ENCODE data around the gene SFMBT1. TPM values are rescaled to one million over a fixed set of nuclear protein-coding genes. Genes with fewer than 3 reads are reported as not detected.

Gene SFMBT1
- total RNA-seq, 1 donor from 2014 or later: 5.5 TPM

DNA sequence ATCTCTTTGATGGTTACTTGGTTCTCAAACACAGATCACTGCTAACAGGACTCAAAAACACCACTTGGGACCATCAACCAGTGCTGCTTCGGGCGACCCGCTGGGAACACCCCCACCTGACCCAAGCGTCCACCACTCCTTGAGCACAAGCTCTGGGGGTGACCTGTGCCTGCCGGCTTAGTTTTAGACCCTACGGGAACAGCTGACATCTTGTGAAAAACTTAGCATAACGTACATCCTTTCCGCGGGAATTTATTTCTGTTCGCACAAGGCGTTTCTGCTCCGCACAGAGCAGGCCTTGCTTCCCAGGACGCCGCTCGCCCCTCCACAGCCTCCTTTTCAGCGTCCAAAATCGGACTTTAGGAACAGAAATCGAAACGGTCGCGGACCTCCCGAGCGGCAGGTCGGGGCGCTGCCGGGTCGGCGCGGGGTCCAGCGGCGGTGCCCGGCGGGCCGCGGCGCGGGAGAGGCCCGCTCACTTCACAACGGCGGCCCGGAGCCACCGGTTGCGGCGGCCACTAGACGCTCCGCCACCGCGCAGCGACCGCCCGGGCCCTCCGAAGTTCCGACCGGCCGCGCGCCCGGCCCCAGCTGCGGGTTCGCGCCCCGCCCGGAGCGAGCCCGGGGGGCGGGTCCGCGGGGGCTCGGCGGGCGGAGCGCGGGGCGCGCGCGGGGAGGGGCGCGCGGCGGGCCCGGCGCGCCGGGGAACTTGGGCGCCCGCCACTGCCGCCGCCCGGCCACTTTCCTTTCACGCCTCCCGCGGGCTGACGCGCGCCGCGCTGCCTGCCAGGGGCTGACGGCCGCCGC, 959 bp downstream of the SFMBT1 start:
- Histone ChIP-seq H2AFZ (ENCODE audit: low read depth, low read length) (peak overlapping the region; percentile 86), H3K9ac (ENCODE audit: low read length) (peak overlapping the region; percentile 71), H4K20me1 (ENCODE audit: insufficient read depth, low read length) (peaks cover 9% of the 10 kb centered on the region), H3K36me3 (ENCODE audit: insufficient read depth, low read length) (no peaks in the 10 kb centered on the region), H3K27me3 (ENCODE audit: insufficient read depth, low read length) (peaks cover 2% of the 10 kb centered on the region), H3K4me1 (ENCODE audit: insufficient read depth, low read length) (peaks cover 7% of the 10 kb centered on the region), H3K79me2 (ENCODE audit: insufficient read depth, low read length) (peaks cover 3% of the 10 kb centered on the region), H3K27ac (ENCODE audit: low read depth, low read length) (no peak overlapping the region), H3K4me3 (ENCODE audit: insufficient read depth, low read depth, low read length) (peak overlapping the region; percentile 68), H3K9me3 (ENCODE audit: insufficient read depth, low read depth, low read length) (no peaks in the 10 kb centered on the region), H3K4me2 (ENCODE audit: low read length) (peak overlapping the region; percentile 87)
- peaks cover 2% of the 10 kb centered on the region for H3K9me3 Mint-ChIP-seq (ENCODE audit: unreplicated experiment)
- peaks cover 8% of the 10 kb centered on the region for H3K4me1 Mint-ChIP-seq (ENCODE audit: low read depth, unreplicated experiment)
- TF ChIP-seq, protein P1, sequence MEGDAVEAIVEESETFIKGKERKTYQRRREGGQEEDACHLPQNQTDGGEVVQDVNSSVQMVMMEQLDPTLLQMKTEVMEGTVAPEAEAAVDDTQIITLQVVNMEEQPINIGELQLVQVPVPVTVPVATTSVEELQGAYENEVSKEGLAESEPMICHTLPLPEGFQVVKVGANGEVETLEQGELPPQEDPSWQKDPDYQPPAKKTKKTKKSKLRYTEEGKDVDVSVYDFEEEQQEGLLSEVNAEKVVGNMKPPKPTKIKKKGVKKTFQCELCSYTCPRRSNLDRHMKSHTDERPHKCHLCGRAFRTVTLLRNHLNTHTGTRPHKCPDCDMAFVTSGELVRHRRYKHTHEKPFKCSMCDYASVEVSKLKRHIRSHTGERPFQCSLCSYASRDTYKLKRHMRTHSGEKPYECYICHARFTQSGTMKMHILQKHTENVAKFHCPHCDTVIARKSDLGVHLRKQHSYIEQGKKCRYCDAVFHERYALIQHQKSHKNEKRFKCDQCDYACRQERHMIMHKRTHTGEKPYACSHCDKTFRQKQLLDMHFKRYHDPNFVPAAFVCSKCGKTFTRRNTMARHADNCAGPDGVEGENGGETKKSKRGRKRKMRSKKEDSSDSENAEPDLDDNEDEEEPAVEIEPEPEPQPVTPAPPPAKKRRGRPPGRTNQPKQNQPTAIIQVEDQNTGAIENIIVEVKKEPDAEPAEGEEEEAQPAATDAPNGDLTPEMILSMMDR (IDR thresholded peaks at IDR 0.05; ENCODE audit: insufficient read depth, low read depth, low read length): no peak
- no peak for TF ChIP-seq EZH2 (IDR thresholded peaks at IDR 0.05; ENCODE audit: insufficient read depth, low read length)
- H3K27me3 Mint-ChIP-seq (ENCODE audit: low read depth, unreplicated experiment): peaks cover 8% of the 10 kb centered on the region
- H3K4me3 Mint-ChIP-seq (ENCODE audit: unreplicated experiment): peak overlapping the region; percentile 93
- H3K27ac Mint-ChIP-seq (ENCODE audit: unreplicated experiment): peak overlapping the region; percentile 79
- no peaks in the 10 kb centered on the region for H3K36me3 Mint-ChIP-seq (ENCODE audit: low read depth, unreplicated experiment)
- peak; percentile 36 for DNase-seq (ENCODE audit: low read depth)
- FAIRE-seq: no peak

DNA sequence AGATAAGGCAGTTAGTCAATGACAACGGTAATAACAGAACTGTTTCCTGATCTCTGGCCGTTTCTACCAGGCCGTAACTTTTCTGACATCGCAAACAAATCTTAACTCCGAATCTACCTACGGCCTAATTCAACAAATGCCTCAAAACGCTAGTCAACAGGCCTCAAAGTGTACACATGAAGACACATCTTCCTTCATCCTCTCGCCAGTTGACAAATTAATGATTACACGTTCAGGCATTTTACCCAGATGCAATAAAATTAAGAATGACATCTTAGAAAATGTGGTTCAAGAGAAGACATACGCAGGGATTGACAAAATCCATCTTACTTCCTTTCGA, 1.5 kb downstream of the SFMBT1 start:
- H4K20me1 ChIP-seq (ENCODE audit: insufficient read depth, low read length): peaks cover 9% of the 10 kb centered on the region
- Mint-ChIP-seq H3K4me3 (ENCODE audit: unreplicated experiment) (peak overlapping the region; percentile 93), H3K36me3 (ENCODE audit: low read depth, unreplicated experiment) (no peaks in the 10 kb centered on the region), H3K4me1 (ENCODE audit: low read depth, unreplicated experiment) (peaks cover 8% of the 10 kb centered on the region), H3K27me3 (ENCODE audit: low read depth, unreplicated experiment) (peaks cover 6% of the 10 kb centered on the region), H3K27ac (ENCODE audit: unreplicated experiment) (peak overlapping the region; percentile 79), H3K9me3 (ENCODE audit: unreplicated experiment) (peaks cover 2% of the 10 kb centered on the region)
- no peak overlapping the region for H3K27ac ChIP-seq (ENCODE audit: low read depth, low read length)
- H3K4me2 ChIP-seq (ENCODE audit: low read length): peak overlapping the region; percentile 87
- peaks cover 7% of the 10 kb centered on the region for H3K4me1 ChIP-seq (ENCODE audit: insufficient read depth, low read length)
- no peaks in the 10 kb centered on the region for H3K9me3 ChIP-seq (ENCODE audit: insufficient read depth, low read depth, low read length)
- peak overlapping the region; percentile 86 for H2AFZ ChIP-seq (ENCODE audit: low read depth, low read length)
- peak overlapping the region; percentile 68 for H3K4me3 ChIP-seq (ENCODE audit: insufficient read depth, low read depth, low read length)
- H3K9ac ChIP-seq (ENCODE audit: low read length): peak overlapping the region; percentile 71
- H3K27me3 ChIP-seq (ENCODE audit: insufficient read depth, low read length): peaks cover 2% of the 10 kb centered on the region
- DNase-seq (ENCODE audit: low read depth) (no peak), FAIRE-seq (no peak)
- H3K36me3 ChIP-seq (ENCODE audit: insufficient read depth, low read length): no peaks in the 10 kb centered on the region
- no peak for TF ChIP-seq EZH2 (IDR thresholded peaks at IDR 0.05; ENCODE audit: insufficient read depth, low read length)
- TF ChIP-seq, protein P1 (IDR thresholded peaks at IDR 0.05; ENCODE audit: insufficient read depth, low read depth, low read length): no peak
- peaks cover 3% of the 10 kb centered on the region for H3K79me2 ChIP-seq (ENCODE audit: insufficient read depth, low read length)

DNA sequence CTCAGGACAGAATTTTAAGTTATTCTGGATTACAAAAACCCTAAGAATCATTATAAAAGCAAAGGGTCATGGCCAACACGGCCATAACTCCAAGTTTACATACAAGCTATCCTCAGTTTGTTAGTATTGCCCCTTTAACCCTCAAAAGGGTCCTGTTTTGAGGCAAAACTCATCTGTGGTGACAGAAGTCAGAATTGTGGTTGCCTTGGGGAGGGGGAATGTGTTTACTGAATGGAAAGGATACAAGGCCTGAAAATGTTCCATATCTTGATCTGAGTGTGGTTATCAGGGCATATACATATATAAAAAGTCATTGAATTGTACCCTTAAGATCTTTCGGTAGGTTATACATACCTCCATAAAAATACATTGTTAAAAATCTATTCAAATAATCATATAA, 2.1 kb downstream of the SFMBT1 start:
- H3K27ac Mint-ChIP-seq (ENCODE audit: unreplicated experiment): no peak overlapping the region
- peaks cover 9% of the 10 kb centered on the region for H4K20me1 ChIP-seq (ENCODE audit: insufficient read depth, low read length)
- no peaks in the 10 kb centered on the region for H3K36me3 Mint-ChIP-seq (ENCODE audit: low read depth, unreplicated experiment)
- H3K27me3 Mint-ChIP-seq (ENCODE audit: low read depth, unreplicated experiment): peaks cover 4% of the 10 kb centered on the region
- H3K4me3 Mint-ChIP-seq (ENCODE audit: unreplicated experiment): no peak overlapping the region
- no peak for FAIRE-seq
- H3K9me3 Mint-ChIP-seq (ENCODE audit: unreplicated experiment): peaks cover 2% of the 10 kb centered on the region
- H3K36me3 ChIP-seq (ENCODE audit: insufficient read depth, low read length): no peaks in the 10 kb centered on the region
- no peak overlapping the region for H3K9ac ChIP-seq (ENCODE audit: low read length)
- DNase-seq (ENCODE audit: low read depth): no peak
- H3K4me2 ChIP-seq (ENCODE audit: low read length): no peak overlapping the region
- peaks cover 3% of the 10 kb centered on the region for H3K79me2 ChIP-seq (ENCODE audit: insufficient read depth, low read length)
- no peak overlapping the region for H2AFZ ChIP-seq (ENCODE audit: low read depth, low read length)
- peaks cover 11% of the 10 kb centered on the region for H3K4me1 Mint-ChIP-seq (ENCODE audit: low read depth, unreplicated experiment)
- H3K9me3 ChIP-seq (ENCODE audit: insufficient read depth, low read depth, low read length): no peaks in the 10 kb centered on the region
- TF ChIP-seq, protein P1 (IDR thresholded peaks at IDR 0.05; ENCODE audit: insufficient read depth, low read depth, low read length): no peak
- no peak for TF ChIP-seq EZH2 (IDR thresholded peaks at IDR 0.05; ENCODE audit: insufficient read depth, low read length)
- H3K4me3 ChIP-seq (ENCODE audit: insufficient read depth, low read depth, low read length): no peak overlapping the region
- peaks cover 2% of the 10 kb centered on the region for H3K27me3 ChIP-seq (ENCODE audit: insufficient read depth, low read length)
- H3K4me1 ChIP-seq (ENCODE audit: insufficient read depth, low read length): peaks cover 7% of the 10 kb centered on the region
- H3K27ac ChIP-seq (ENCODE audit: low read depth, low read length): no peak overlapping the region
